GM23338 (cell line): Measurements from ENCODE around the gene APLNR. TPM values are rescaled to one million over a fixed set of nuclear protein-coding genes. Genes with fewer than 3 reads are reported as not detected.

Experiments used
- ATAC-seq: fragments of 200-7000 bp; cut with Tn5 transposase; 3 replicates; pipeline ENCODE4 v1.9.1; 2020
- DNase-seq: peaks from one replicate; pipeline ENCODE4 v3.0.0-alpha.2; 2015; ENCODE audit warnings: low spot score
- H2AFZ ChIP-seq: fragments of 200-600 bp; sonication (generic); 2 replicates; pipeline ENCODE4 v1.8.0; 2016; ENCODE audit warnings: antibody characterized with exemption, mild to moderate bottlenecking, moderate library complexity
- H3F3A ChIP-seq: fragments of 200-600 bp; sonication (generic); replicated peaks from 2 replicates; pipeline ENCODE4 v1.8.0; 2017; ENCODE audit warnings: antibody characterized with exemption, mixed run types, low read depth
- H3K27ac ChIP-seq: fragments of 200-600 bp; sonication (generic); 2 replicates; pipeline ENCODE4 v1.6.1; 2016; ENCODE audit warnings: low read depth
- H3K27me3 ChIP-seq: fragments of 200-600 bp; sonication (generic); 2 replicates; pipeline ENCODE4 v1.8.0; 2016; ENCODE audit warnings: mild to moderate bottlenecking, mixed run types, moderate library complexity; ENCODE audit not compliant: insufficient read depth
- H3K36me3 ChIP-seq: fragments of 200-600 bp; sonication (generic); 2 replicates; pipeline ENCODE4 v1.8.0; 2016; ENCODE audit warnings: mild to moderate bottlenecking; ENCODE audit not compliant: insufficient read depth
- H3K4me1 ChIP-seq: fragments of 200-600 bp; sonication (generic); 2 replicates; pipeline ENCODE4 v1.8.0; 2016; ENCODE audit warnings: mild to moderate bottlenecking, moderate library complexity; ENCODE audit not compliant: insufficient read depth
- H3K4me2 ChIP-seq: fragments of 200-600 bp; sonication (generic); 2 replicates; pipeline ENCODE4 v1.7.1; 2017; ENCODE audit warnings: mixed run types
- H3K4me3 ChIP-seq: fragments of 200-600 bp; sonication (generic); 2 replicates; pipeline ENCODE4 v1.6.1; 2016; ENCODE audit warnings: mixed run types
- H3K79me2 ChIP-seq: fragments of 200-600 bp; sonication (generic); replicated peaks from 2 replicates; pipeline ENCODE4 v1.8.0; 2017; ENCODE audit warnings: mild to moderate bottlenecking; ENCODE audit not compliant: insufficient read depth
- H3K9me2 ChIP-seq: fragments of 200-600 bp; sonication (generic); 2 replicates; pipeline ENCODE4 v1.8.0; 2017; ENCODE audit not compliant: insufficient read depth
- H4K20me1 ChIP-seq: fragments of 200-600 bp; sonication (generic); replicated peaks from 2 replicates; pipeline ENCODE4 v1.8.0; 2017; ENCODE audit warnings: mild to moderate bottlenecking; ENCODE audit not compliant: insufficient read depth
- H3K27ac Mint-ChIP-seq: 2 replicates; pipeline ENCODE4 v1.8.0; 2020; ENCODE audit warnings: inconsistent platforms, mild to moderate bottlenecking, moderate library complexity, mixed read lengths
- H3K27me3 Mint-ChIP-seq: 3 replicates; pipeline ENCODE4 v1.8.0; 2022; ENCODE audit warnings: low read depth, mild to moderate bottlenecking, moderate library complexity, mixed read lengths, inconsistent platforms; ENCODE audit not compliant: insufficient read depth, poor library complexity
- H3K36me3 Mint-ChIP-seq: 3 replicates; pipeline ENCODE4 v1.8.0; 2021; ENCODE audit warnings: low read depth, mild to moderate bottlenecking, inconsistent platforms, moderate library complexity, mixed read lengths
- H3K4me1 Mint-ChIP-seq: 3 replicates; pipeline ENCODE4 v1.8.0; 2020; ENCODE audit warnings: mild to moderate bottlenecking, inconsistent platforms, mixed read lengths
- H3K4me3 Mint-ChIP-seq: 3 replicates; pipeline ENCODE4 v1.8.0; 2021; ENCODE audit warnings: moderate library complexity, mild to moderate bottlenecking, inconsistent platforms, mixed read lengths
- H3K9me3 Mint-ChIP-seq: 3 replicates; pipeline ENCODE4 v1.8.0; 2020; ENCODE audit warnings: moderate library complexity, mild to moderate bottlenecking, inconsistent platforms, mixed read lengths
- CREB1 ChIP-seq: fragments of 250-450 bp; sonication (Bioruptor Pico); IDR thresholded peaks from 2 replicates; pipeline ENCODE4 v1.5.0; 2020; ENCODE audit warnings: low read depth, mild to moderate bottlenecking, moderate library complexity
- ETS1 ChIP-seq: IDR thresholded peaks from 2 replicates; pipeline ENCODE4 v1.6.1; 2016; ENCODE audit warnings: antibody characterized with exemption
- EZH2 ChIP-seq: fragments of 200-600 bp; sonication (generic); IDR thresholded peaks from one replicate; pipeline ENCODE4 v1.8.0; 2017; ENCODE audit warnings: antibody characterized with exemption, mild to moderate bottlenecking, low read depth; ENCODE audit not compliant: unreplicated experiment
- EZH2phosphoT487 ChIP-seq: fragments of 200-600 bp; sonication (generic); IDR thresholded peaks from one replicate; pipeline ENCODE4 v1.8.1; 2018; ENCODE audit warnings: antibody characterized with exemption; ENCODE audit not compliant: unreplicated experiment
- JUNB ChIP-seq: IDR thresholded peaks from one replicate; pipeline ENCODE4 v1.6.1; 2016; ENCODE audit warnings: antibody characterized with exemption; ENCODE audit not compliant: unreplicated experiment
- NANOG ChIP-seq: IDR thresholded peaks from 2 replicates; pipeline ENCODE4 v1.6.1; 2016; ENCODE audit warnings: antibody characterized with exemption, borderline replicate concordance
- POLR2AphosphoS5 ChIP-seq: IDR thresholded peaks from 2 replicates; pipeline ENCODE4 v1.6.1; 2016; ENCODE audit warnings: antibody characterized with exemption, low read depth
- STAT1 ChIP-seq: IDR thresholded peaks from one replicate; pipeline ENCODE4 v1.6.1; 2016; ENCODE audit warnings: antibody characterized with exemption; ENCODE audit not compliant: unreplicated experiment
- ZNF331 ChIP-seq: fragments of 250-450 bp; sonication (Bioruptor Pico); IDR thresholded peaks from 2 replicates; pipeline ENCODE4 v1.5.0; 2020; ENCODE audit warnings: low read depth, mild to moderate bottlenecking, moderate library complexity
- polyA plus RNA-seq: library from polyadenylated mRNA; unstranded; fragments of >200 nt; fragmentation: Nextera tagmentation; extraction: Ambion mirVana; gene quantifications from 2 replicates; pipeline ENCODE4 v1.2.1, GENCODE V29; 2016
- total RNA-seq: library from RNA; depleted of rRNA; stranded (reverse); fragments of >200 nt; shearing (Covaris generic); gene quantifications from 2 replicates; pipeline ENCODE4 v1.2.3, GENCODE V29; 2014
- TF ChIP-seq, protein P1 (sequence below), 2 experiments: fragments of 200-600 bp in 1 of 2; sonication (generic) in 1 of 2; conservative IDR thresholded peaks; 2 replicates each; pipeline versions ENCODE4 v1.5.1 to v1.6.1; 2016 to 2017; ENCODE audit warnings: antibody characterized with exemption in 2 of 2, low read depth in 2 of 2, mild to moderate bottlenecking in 2 of 2, moderate library complexity in 1 of 2
- TF ChIP-seq, protein P2 (sequence below): IDR thresholded peaks from one replicate; pipeline ENCODE4 v1.6.1; 2018; ENCODE audit warnings: antibody characterized with exemption; ENCODE audit not compliant: unreplicated experiment
- TF ChIP-seq, protein P3 (sequence below): fragments of 250-450 bp; sonication (Bioruptor Pico); IDR thresholded peaks from 2 replicates; pipeline ENCODE4 v1.5.0; 2020; ENCODE audit warnings: mild to moderate bottlenecking, moderate library complexity

APLNR gene
- total and polyA plus RNA-seq, 2 experiments from 2014 or later = 0.10 TPM; not detected in 1

DNA sequence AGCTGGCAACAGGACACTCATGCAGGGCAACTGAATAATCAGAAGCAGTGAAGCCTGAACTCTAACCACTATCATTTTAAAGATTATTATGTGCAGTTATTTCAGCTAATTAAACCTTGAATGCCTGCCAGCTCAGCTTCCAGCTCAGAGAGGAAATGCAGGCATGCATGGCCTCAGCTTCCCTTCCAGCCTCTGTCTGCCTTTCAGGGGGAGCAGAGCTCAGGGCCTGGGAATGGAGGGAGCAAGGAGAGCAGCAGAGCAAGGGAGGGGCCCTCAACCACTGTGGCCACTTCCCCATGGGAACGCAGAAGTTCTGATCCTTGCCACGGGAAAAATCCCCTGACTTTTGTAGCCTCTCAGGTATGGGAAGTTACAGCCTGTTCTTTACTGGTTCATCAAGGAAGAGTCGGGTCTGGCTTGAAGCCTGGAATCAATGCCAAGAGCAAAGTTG lies 32.5 kb upstream of the APLNR start (continued):
- TF ChIP-seq ETS1 (no peak), EZH2 (no peak), STAT1 (no peak)

DNA sequence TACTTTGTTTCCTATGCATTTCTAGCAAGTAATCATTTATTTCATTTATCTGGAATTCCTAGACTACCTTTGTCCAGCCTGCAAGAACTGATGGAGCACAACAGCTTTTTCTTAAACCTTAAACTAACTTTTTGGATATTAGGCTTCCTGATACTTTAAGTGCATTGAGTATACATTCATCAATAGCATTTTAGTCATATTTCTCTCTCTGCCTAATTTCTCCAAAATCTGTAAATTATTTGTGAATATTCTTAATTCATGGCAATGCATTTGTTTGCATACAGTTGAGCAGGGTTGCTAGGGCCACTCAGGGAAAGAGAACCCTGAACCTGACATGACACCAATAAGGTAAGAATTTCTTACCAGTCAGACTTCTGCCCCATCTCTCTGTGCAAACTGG lies 29.1 kb upstream of the APLNR start:
- peaks cover 22% of the 10 kb centered on the region for H3K4me1 Mint-ChIP-seq
- peaks cover 27% of the 10 kb centered on the region for H3K4me1 ChIP-seq
- no peak for DNase-seq
- H3K9me3 Mint-ChIP-seq = peaks cover 33% of the 10 kb centered on the region
- H3K4me2 ChIP-seq = no peak overlapping the region
- H3K27ac ChIP-seq = no peak overlapping the region
- H3K36me3 ChIP-seq = peaks cover 8% of the 10 kb centered on the region
- H3K79me2 ChIP-seq = no peaks in the 10 kb centered on the region
- H3K27ac Mint-ChIP-seq = no peak overlapping the region
- H3K27me3 ChIP-seq = no peaks in the 10 kb centered on the region
- H3K36me3 Mint-ChIP-seq = peaks cover 31% of the 10 kb centered on the region; the same call in 2 of the 3 replicates
- 0 out of 2 replicates have a peak, but pooled peaks cover 2% of the 10 kb centered on the region for H3F3A ChIP-seq
- H3K4me3 ChIP-seq = no peak overlapping the region
- H2AFZ ChIP-seq = no peak overlapping the region
- H3K27me3 Mint-ChIP-seq = peaks cover 1% of the 10 kb centered on the region
- peaks cover 12% of the 10 kb centered on the region; the same call in 1 of the 2 replicates for H3K9me2 ChIP-seq
- H3K4me3 Mint-ChIP-seq = no peak overlapping the region
- no peak for ATAC-seq
- no peaks in the 10 kb centered on the region for H4K20me1 ChIP-seq
- no peak for TF ChIP-seq POLR2AphosphoS5
- TF ChIP-seq EZH2phosphoT487 = no peak
- no peak for TF ChIP-seq ETS1
- TF ChIP-seq, protein P1, sequence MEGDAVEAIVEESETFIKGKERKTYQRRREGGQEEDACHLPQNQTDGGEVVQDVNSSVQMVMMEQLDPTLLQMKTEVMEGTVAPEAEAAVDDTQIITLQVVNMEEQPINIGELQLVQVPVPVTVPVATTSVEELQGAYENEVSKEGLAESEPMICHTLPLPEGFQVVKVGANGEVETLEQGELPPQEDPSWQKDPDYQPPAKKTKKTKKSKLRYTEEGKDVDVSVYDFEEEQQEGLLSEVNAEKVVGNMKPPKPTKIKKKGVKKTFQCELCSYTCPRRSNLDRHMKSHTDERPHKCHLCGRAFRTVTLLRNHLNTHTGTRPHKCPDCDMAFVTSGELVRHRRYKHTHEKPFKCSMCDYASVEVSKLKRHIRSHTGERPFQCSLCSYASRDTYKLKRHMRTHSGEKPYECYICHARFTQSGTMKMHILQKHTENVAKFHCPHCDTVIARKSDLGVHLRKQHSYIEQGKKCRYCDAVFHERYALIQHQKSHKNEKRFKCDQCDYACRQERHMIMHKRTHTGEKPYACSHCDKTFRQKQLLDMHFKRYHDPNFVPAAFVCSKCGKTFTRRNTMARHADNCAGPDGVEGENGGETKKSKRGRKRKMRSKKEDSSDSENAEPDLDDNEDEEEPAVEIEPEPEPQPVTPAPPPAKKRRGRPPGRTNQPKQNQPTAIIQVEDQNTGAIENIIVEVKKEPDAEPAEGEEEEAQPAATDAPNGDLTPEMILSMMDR (conservative IDR thresholded peaks at IDR 0.05; ENCODE audit: low read depth in 2 of 2) = no peak
- TF ChIP-seq, protein P2, sequence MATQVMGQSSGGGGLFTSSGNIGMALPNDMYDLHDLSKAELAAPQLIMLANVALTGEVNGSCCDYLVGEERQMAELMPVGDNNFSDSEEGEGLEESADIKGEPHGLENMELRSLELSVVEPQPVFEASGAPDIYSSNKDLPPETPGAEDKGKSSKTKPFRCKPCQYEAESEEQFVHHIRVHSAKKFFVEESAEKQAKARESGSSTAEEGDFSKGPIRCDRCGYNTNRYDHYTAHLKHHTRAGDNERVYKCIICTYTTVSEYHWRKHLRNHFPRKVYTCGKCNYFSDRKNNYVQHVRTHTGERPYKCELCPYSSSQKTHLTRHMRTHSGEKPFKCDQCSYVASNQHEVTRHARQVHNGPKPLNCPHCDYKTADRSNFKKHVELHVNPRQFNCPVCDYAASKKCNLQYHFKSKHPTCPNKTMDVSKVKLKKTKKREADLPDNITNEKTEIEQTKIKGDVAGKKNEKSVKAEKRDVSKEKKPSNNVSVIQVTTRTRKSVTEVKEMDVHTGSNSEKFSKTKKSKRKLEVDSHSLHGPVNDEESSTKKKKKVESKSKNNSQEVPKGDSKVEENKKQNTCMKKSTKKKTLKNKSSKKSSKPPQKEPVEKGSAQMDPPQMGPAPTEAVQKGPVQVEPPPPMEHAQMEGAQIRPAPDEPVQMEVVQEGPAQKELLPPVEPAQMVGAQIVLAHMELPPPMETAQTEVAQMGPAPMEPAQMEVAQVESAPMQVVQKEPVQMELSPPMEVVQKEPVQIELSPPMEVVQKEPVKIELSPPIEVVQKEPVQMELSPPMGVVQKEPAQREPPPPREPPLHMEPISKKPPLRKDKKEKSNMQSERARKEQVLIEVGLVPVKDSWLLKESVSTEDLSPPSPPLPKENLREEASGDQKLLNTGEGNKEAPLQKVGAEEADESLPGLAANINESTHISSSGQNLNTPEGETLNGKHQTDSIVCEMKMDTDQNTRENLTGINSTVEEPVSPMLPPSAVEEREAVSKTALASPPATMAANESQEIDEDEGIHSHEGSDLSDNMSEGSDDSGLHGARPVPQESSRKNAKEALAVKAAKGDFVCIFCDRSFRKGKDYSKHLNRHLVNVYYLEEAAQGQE = no peak
- TF ChIP-seq ZNF331 (CRISPR knock-in tag) = no peak
- TF ChIP-seq CREB1 (CRISPR knock-in tag) = no peak
- no peak for TF ChIP-seq JUNB
- TF ChIP-seq, protein P3, sequence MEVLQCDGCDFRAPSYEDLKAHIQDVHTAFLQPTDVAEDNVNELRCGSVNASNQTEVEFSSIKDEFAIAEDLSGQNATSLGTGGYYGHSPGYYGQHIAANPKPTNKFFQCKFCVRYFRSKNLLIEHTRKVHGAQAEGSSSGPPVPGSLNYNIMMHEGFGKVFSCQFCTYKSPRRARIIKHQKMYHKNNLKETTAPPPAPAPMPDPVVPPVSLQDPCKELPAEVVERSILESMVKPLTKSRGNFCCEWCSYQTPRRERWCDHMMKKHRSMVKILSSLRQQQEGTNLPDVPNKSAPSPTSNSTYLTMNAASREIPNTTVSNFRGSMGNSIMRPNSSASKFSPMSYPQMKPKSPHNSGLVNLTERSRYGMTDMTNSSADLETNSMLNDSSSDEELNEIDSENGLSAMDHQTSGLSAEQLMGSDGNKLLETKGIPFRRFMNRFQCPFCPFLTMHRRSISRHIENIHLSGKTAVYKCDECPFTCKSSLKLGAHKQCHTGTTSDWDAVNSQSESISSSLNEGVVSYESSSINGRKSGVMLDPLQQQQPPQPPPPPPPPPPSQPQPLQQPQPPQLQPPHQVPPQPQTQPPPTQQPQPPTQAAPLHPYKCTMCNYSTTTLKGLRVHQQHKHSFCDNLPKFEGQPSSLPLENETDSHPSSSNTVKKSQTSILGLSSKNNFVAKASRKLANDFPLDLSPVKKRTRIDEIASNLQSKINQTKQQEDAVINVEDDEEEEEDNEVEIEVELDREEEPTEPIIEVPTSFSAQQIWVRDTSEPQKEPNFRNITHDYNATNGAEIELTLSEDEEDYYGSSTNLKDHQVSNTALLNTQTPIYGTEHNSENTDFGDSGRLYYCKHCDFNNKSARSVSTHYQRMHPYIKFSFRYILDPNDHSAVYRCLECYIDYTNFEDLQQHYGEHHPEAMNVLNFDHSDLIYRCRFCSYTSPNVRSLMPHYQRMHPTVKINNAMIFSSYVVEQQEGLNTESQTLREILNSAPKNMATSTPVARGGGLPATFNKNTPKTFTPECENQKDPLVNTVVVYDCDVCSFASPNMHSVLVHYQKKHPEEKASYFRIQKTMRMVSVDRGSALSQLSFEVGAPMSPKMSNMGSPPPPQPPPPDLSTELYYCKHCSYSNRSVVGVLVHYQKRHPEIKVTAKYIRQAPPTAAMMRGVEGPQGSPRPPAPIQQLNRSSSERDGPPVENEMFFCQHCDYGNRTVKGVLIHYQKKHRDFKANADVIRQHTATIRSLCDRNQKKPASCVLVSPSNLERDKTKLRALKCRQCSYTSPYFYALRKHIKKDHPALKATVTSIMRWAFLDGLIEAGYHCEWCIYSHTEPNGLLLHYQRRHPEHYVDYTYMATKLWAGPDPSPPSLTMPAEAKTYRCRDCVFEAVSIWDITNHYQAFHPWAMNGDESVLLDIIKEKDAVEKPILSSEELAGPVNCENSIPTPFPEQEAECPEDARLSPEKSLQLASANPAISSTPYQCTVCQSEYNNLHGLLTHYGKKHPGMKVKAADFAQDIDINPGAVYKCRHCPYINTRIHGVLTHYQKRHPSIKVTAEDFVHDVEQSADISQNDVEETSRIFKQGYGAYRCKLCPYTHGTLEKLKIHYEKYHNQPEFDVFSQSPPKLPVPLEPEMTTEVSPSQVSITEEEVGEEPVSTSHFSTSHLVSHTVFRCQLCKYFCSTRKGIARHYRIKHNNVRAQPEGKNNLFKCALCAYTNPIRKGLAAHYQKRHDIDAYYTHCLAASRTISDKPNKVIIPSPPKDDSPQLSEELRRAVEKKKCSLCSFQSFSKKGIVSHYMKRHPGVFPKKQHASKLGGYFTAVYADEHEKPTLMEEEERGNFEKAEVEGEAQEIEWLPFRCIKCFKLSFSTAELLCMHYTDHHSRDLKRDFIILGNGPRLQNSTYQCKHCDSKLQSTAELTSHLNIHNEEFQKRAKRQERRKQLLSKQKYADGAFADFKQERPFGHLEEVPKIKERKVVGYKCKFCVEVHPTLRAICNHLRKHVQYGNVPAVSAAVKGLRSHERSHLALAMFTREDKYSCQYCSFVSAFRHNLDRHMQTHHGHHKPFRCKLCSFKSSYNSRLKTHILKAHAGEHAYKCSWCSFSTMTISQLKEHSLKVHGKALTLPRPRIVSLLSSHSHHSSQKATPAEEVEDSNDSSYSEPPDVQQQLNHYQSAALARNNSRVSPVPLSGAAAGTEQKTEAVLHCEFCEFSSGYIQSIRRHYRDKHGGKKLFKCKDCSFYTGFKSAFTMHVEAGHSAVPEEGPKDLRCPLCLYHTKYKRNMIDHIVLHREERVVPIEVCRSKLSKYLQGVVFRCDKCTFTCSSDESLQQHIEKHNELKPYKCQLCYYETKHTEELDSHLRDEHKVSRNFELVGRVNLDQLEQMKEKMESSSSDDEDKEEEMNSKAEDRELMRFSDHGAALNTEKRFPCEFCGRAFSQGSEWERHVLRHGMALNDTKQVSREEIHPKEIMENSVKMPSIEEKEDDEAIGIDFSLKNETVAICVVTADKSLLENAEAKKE (CRISPR knock-in tag) = no peak
- no peak for TF ChIP-seq NANOG
- no peak for TF ChIP-seq STAT1
